GM12865 (cell line): Measurements from ENCODE around the gene GNB1L.
"Not testable (repeated sequence)": the region's sequence is repeated elsewhere in the genome, so short reads cannot be mapped to it uniquely, and the experiment has no call there.

Experiments
- DNase-seq: peaks from one replicate; pipeline ENCODE4 v3.0.0; 2010; ENCODE audit warnings: low read depth
- H3K4me3 ChIP-seq: 2 replicates; pipeline ENCODE4 v1.5.1; 2011; ENCODE audit warnings: mild to moderate bottlenecking, low read depth, low read length, control low read depth
- CTCF ChIP-seq: IDR thresholded peaks from 2 replicates; pipeline ENCODE4 v1.5.1; 2011; ENCODE audit warnings: low read length, control low read depth, low read depth, inconsistent platforms; ENCODE audit not compliant: insufficient read depth; ENCODE audit errors: missing control alignments

The GNB1L gene

GRCh38 chr22:19793161-19793560 lies 61.5 kb downstream of the GNB1L start:
- no peak overlapping the region for H3K4me3 ChIP-seq
- no peak for DNase-seq
- TF ChIP-seq CTCF, result no peak

- DNase-seq, result not testable (repeated sequence)
Observed at GRCh38 chr22:19792383-19792896, 62.2 kb downstream of the GNB1L start.

GRCh38 chr22:19791894-19792293 lies 62.8 kb downstream of the GNB1L start:
- TF ChIP-seq CTCF, result no peak
- DNase-seq, result no peak
- H3K4me3 ChIP-seq, result no peak overlapping the region

More at GRCh38 chr22:19792383-19792896, 62.2 kb downstream of the GNB1L start:
- not testable (repeated sequence) for H3K4me3 ChIP-seq

GRCh38 chr22:19791243-19791642 lies 63.4 kb downstream of the GNB1L start:
- no peak for TF ChIP-seq CTCF
- no peak for DNase-seq
- no peak overlapping the region for H3K4me3 ChIP-seq

- H3K4me3 ChIP-seq, result no peak overlapping the region
- TF ChIP-seq CTCF, result no peak
- DNase-seq, result no peak
Observed at GRCh38 chr22:19789828-19790227, 64.8 kb downstream of the GNB1L start.

- TF ChIP-seq CTCF, result no peak
- no peak overlapping the region for H3K4me3 ChIP-seq
- no peak for DNase-seq
Observed at GRCh38 chr22:19789406-19789805, 65.3 kb downstream of the GNB1L start.

- TF ChIP-seq CTCF, result no peak
- no peak overlapping the region for H3K4me3 ChIP-seq
- no peak for DNase-seq
Observed at GRCh38 chr22:19788661-19789225, 65.9 kb downstream of the GNB1L start.

GRCh38 chr22:19787849-19788141 lies 66.9 kb downstream of the GNB1L start:
- DNase-seq, result no peak
- no peak overlapping the region for H3K4me3 ChIP-seq
- no peak for TF ChIP-seq CTCF
